H1 (cell line): ENCODE data around the gene JAKMIP3. TPM values are rescaled to one million over a fixed set of nuclear protein-coding genes. Genes with fewer than 3 reads are reported as not detected.

Experiments
- CTCF ChIA-PET: fragments of 300-600 bp; sonication (Branson Sonifier 250); formaldehyde crosslinking; loops from one replicate; lab custom pipeline; 2021; ENCODE audit not compliant: partially characterized antibody; lab: Charles Lee
- POLR2A ChIA-PET: fragments of 300-600 bp; sonication (Branson Sonifier 250); formaldehyde crosslinking; loops from one replicate; lab custom pipeline; 2021; ENCODE audit warnings: inconsistent platforms; ENCODE audit not compliant: partially characterized antibody; lab: Charles Lee
- DNase-seq, 2 experiments: peaks; one replicate each; pipeline versions ENCODE4 v3.0.0 to v3.0.0-alpha.2; 2010 to 2022; ENCODE audit warnings: low spot score in 2 of 2, low read depth in 1 of 2, mixed read lengths in 1 of 2
- FAIRE-seq: peaks from 2 replicates; lab custom pipeline; 2011; peaks lifted over from hg19 to GRCh38; lab: Jason Lieb, UNC
- H2AFZ ChIP-seq: 2 replicates; pipeline ENCODE4 v1.8.1; 2012; ENCODE audit warnings: low read length, inconsistent platforms
- H2AK5ac ChIP-seq: 2 replicates; pipeline ENCODE4 v1.6.1; 2013; ENCODE audit warnings: low read depth, low read length
- H2BK120ac ChIP-seq: replicated peaks from 2 replicates; pipeline ENCODE3; 2013; ENCODE audit warnings: low read depth, low read length, inconsistent platforms
- H2BK12ac ChIP-seq: 2 replicates; pipeline ENCODE4 v1.6.1; 2013; ENCODE audit warnings: low read depth, low read length
- H2BK15ac ChIP-seq: 2 replicates; pipeline ENCODE4 v1.6.1; 2013; ENCODE audit warnings: low read length
- H2BK20ac ChIP-seq: 2 replicates; pipeline ENCODE4 v1.6.1; 2013; ENCODE audit warnings: low read length
- H2BK5ac ChIP-seq: 2 replicates; pipeline ENCODE4 v1.6.1; 2013; ENCODE audit warnings: low read depth, low read length
- H3K14ac ChIP-seq: 2 replicates; pipeline ENCODE4 v1.6.1; 2013; ENCODE audit warnings: inconsistent platforms; ENCODE audit not compliant: insufficient read length
- H3K18ac ChIP-seq: 2 replicates; pipeline ENCODE4 v1.6.1; 2013; ENCODE audit warnings: low read length; ENCODE audit errors: extremely low read depth
- H3K23ac ChIP-seq: 2 replicates; pipeline ENCODE4 v1.6.1; 2013; ENCODE audit warnings: inconsistent platforms; ENCODE audit not compliant: insufficient read length
- H3K23me2 ChIP-seq: 2 replicates; pipeline ENCODE4 v1.6.1; 2013; ENCODE audit warnings: low read depth, low read length
- H3K27ac ChIP-seq: 2 replicates; pipeline ENCODE4 v1.6.1; 2011; ENCODE audit warnings: low read depth, low read length, inconsistent platforms
- H3K27me3 ChIP-seq, 4 experiments: replicated peaks in 1 of 4; 1 replicate in 1 of 4; 2 replicates in 3 of 4; pipeline versions ENCODE4 v1.6.1 to v1.8.1; 2011 to 2013; ENCODE audit warnings: low read length in 3 of 4, mild to moderate bottlenecking in 3 of 4, inconsistent platforms in 2 of 4, mixed read lengths in 2 of 4, moderate library complexity in 1 of 4; ENCODE audit not compliant: control insufficient read depth in 3 of 4, insufficient read depth in 3 of 4; ENCODE audit errors: extremely low read depth in 1 of 4
- H3K36me3 ChIP-seq, 4 experiments: 2 replicates each; pipeline versions ENCODE4 v1.6.1 to v1.8.1; 2011 to 2013; ENCODE audit warnings: mild to moderate bottlenecking in 4 of 4, low read length in 3 of 4, moderate library complexity in 2 of 4, control low read depth in 1 of 4, inconsistent platforms in 1 of 4; ENCODE audit not compliant: insufficient read depth in 4 of 4, control insufficient read depth in 2 of 4
- H3K4ac ChIP-seq: replicated peaks from 2 replicates; pipeline ENCODE3; 2013; ENCODE audit warnings: low read length, low read depth, mixed read lengths, inconsistent platforms; ENCODE audit not compliant: insufficient read length
- H3K4me1 ChIP-seq, 4 experiments: replicated peaks in 1 of 4; 1 replicate in 1 of 4; 2 replicates in 3 of 4; pipeline versions ENCODE4 v1.6.1 to v1.8.1; 2011 to 2013; ENCODE audit warnings: low read length in 3 of 4, inconsistent platforms in 2 of 4, mixed read lengths in 1 of 4; ENCODE audit not compliant: insufficient read depth in 4 of 4, control insufficient read depth in 3 of 4
- H3K4me2 ChIP-seq, 2 experiments: 2 replicates each; pipeline versions ENCODE4 v1.6.1 to v1.8.1; 2011 to 2013; ENCODE audit warnings: low read depth in 2 of 2, low read length in 2 of 2, control low read depth in 1 of 2, inconsistent platforms in 1 of 2, mild to moderate bottlenecking in 1 of 2; ENCODE audit not compliant: insufficient read depth in 1 of 2
- H3K4me3 ChIP-seq, 4 experiments: fragments of 200-600, 300-600 bp in 1 of 4; sonication (generic), shearing (Covaris generic), sonication (Bioruptor Twin) in 1 of 4; 2 replicates each; pipeline versions ENCODE4 v1.5.1 to v1.8.1; 2011 to 2016; ENCODE audit warnings: low read length in 4 of 4, low read depth in 3 of 4, control low read depth in 2 of 4, inconsistent platforms in 2 of 4, mild to moderate bottlenecking in 2 of 4, mixed read lengths in 1 of 4, moderate library complexity in 1 of 4; ENCODE audit not compliant: insufficient read depth in 2 of 4; ENCODE audit errors: extremely low read depth in 1 of 4
- H3K56ac ChIP-seq: replicated peaks from 2 replicates; pipeline ENCODE3; 2013; ENCODE audit warnings: low read depth, mild to moderate bottlenecking, mixed read lengths, low read length, inconsistent platforms; ENCODE audit not compliant: insufficient read length
- H3K79me1 ChIP-seq: 2 replicates; pipeline ENCODE4 v1.6.1; 2013; ENCODE audit warnings: low read depth, low read length, control low read depth
- H3K79me2 ChIP-seq, 2 experiments: 2 replicates each; pipeline versions ENCODE4 v1.6.1 to v1.8.1; 2012 to 2013; ENCODE audit warnings: low read length in 2 of 2, mild to moderate bottlenecking in 2 of 2, inconsistent platforms in 1 of 2; ENCODE audit not compliant: insufficient read depth in 2 of 2, control insufficient read depth in 1 of 2
- H3K9ac ChIP-seq, 4 experiments: replicated peaks in 1 of 4; 1 replicate in 1 of 4; 2 replicates in 3 of 4; pipeline versions ENCODE4 v1.6.1 to v1.8.1; 2011 to 2013; ENCODE audit warnings: low read depth in 3 of 4, low read length in 3 of 4, control low read depth in 2 of 4, mild to moderate bottlenecking in 2 of 4, moderate library complexity in 2 of 4, inconsistent platforms in 1 of 4; ENCODE audit errors: extremely low read depth in 1 of 4
- H3K9me3 ChIP-seq, 2 experiments: 2 replicates each; pipeline versions ENCODE4 v1.6.1 to v1.8.1; 2012 to 2013; ENCODE audit warnings: mild to moderate bottlenecking in 2 of 2, moderate library complexity in 2 of 2, control low read depth in 1 of 2, inconsistent platforms in 1 of 2, low read depth in 1 of 2, low read length in 1 of 2, mixed read lengths in 1 of 2; ENCODE audit not compliant: insufficient read depth in 2 of 2
- H4K20me1 ChIP-seq, 2 experiments: replicated peaks in 1 of 2; 2 replicates each; pipeline versions ENCODE3 to v1.8.1; 2011 to 2013; ENCODE audit warnings: inconsistent platforms in 2 of 2, low read length in 2 of 2, mild to moderate bottlenecking in 1 of 2; ENCODE audit not compliant: insufficient read depth in 2 of 2, control insufficient read depth in 1 of 2
- H4K5ac ChIP-seq: 2 replicates; pipeline ENCODE4 v1.6.1; 2013; ENCODE audit warnings: low read length, low read depth, mixed read lengths, inconsistent platforms; ENCODE audit not compliant: insufficient read length
- H4K8ac ChIP-seq: 2 replicates; pipeline ENCODE4 v1.8.0; 2013; ENCODE audit warnings: mild to moderate bottlenecking, moderate library complexity, low read length, inconsistent platforms; ENCODE audit not compliant: insufficient read depth; ENCODE audit errors: extremely low read depth
- H4K91ac ChIP-seq: replicated peaks from 2 replicates; pipeline ENCODE3; 2013; ENCODE audit warnings: low read length, mixed read lengths, inconsistent platforms; ENCODE audit not compliant: insufficient read length
- JUN ChIP-seq: IDR thresholded peaks from 2 replicates; pipeline ENCODE4 v1.6.1; 2011; ENCODE audit warnings: low read depth, mild to moderate bottlenecking, improper control_type of control experiment, low read length
- TEAD4 ChIP-seq: IDR thresholded peaks from 2 replicates; pipeline ENCODE4 v1.6.1; 2012; ENCODE audit warnings: low read depth, low read length, inconsistent platforms, mixed read lengths
- WGBS, 2 experiments: shearing (Covaris generic) in 1 of 2; methylation state at CpG; one replicate each; pipeline versions ENCODE4 v1.1.6 to v1.1.7; 2013 to 2015; ENCODE audit warnings: low lambda C conversion rate in 2 of 2, mixed read lengths in 2 of 2, inconsistent platforms in 1 of 2, low coverage in 1 of 2, missing lambda C conversion rate in 1 of 2; ENCODE audit not compliant: insufficient replicate concordance in 2 of 2, insufficient coverage in 1 of 2, insufficient read length in 1 of 2; ENCODE audit errors: extremely low coverage in 1 of 2, missing lambda C conversion rate in 1 of 2; 5-methylcytosine and 5-hydroxymethylcytosine counted together
- polyA plus RNA-seq, 7 experiments: library from polyadenylated mRNA; depleted of rRNA in 3 of 7; stranded (reverse) in 5 of 7; unstranded in 2 of 7; fragments of >200 nt in 5 of 7; fragments of 200-250 nt in 2 of 7; gene quantifications; 1 replicate in 5 of 7; 2 replicates in 1 of 7; 4 replicates in 1 of 7; pipeline versions ENCODE4 v1.2.1 to v1.2.3, GENCODE V29; 2011 to 2013; ENCODE audit warnings: missing spikeins in 2 of 7, mixed read lengths in 2 of 7
- total RNA-seq: library from RNA; stranded (reverse); fragmentation: NEBNext Ultra II Directional; extraction: Animal tissue kit (Norgen Biotek cat#: 25700); gene quantifications from 2 replicates; pipeline ENCODE4 v1.2.1, GENCODE V29; 2021

Gene JAKMIP3
- total and polyA plus RNA-seq, 2 of the 8 experiments (the other 6 are each of a cell fraction or from before 2014, with no cell fraction given): 0.83 to 0.91 TPM

DNA sequence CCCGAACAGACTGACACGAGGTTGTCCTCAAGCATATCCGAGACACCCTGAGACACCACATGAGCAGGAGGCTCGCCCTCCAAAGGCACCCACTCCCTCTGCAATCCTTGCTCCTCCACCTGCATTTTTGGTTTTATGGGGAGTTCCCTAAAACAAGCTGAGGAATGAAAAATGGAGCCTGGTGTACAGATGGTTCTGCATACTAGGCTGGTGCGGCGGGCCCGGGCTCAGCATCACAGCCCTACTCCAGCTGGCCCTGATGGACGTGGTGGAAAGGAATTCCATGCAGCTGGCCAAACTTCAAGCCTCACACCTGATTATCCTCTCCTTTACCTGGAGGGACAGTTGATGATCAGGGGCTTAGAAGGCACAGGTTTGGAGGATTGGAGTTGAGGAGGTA, 30.3 kb upstream of the JAKMIP3 start:
- no peaks in the 10 kb centered on the region for H3K79me1 ChIP-seq
- FAIRE-seq (no peak), DNase-seq (no peak)
- no peaks in the 10 kb centered on the region for H3K36me3 ChIP-seq
- H3K4me1 ChIP-seq: peaks cover 0 to 10% (median 9%) of the 10 kb centered on the region in 4 experiments; a peak in 6 of 7 replicates
- no peak overlapping the region for H2BK20ac ChIP-seq
- H3K56ac ChIP-seq: no peak overlapping the region
- H3K79me2 ChIP-seq: no peaks in the 10 kb centered on the region
- no peak overlapping the region for H3K4ac ChIP-seq
- H3K27ac ChIP-seq: no peak overlapping the region
- no peak for TF ChIP-seq JUN
- TF ChIP-seq TEAD4: peak; percentile 41; the same call in 1 of the 2 replicates
- H3K9me3 ChIP-seq: peaks cover 0 to 2% of the 10 kb centered on the region in 2 experiments; a peak in 1 of 4 replicates
- peak overlapping the region; percentile 97 to 98; a peak in 3 of 4 replicates for H3K4me2 ChIP-seq
- no peak overlapping the region for H3K9ac ChIP-seq
- H4K91ac ChIP-seq: no peak overlapping the region
- H4K8ac ChIP-seq: no peak overlapping the region
- CTCF ChIA-PET: interaction anchor here (0.8 to 1.5 kb wide), 4 partner anchors 15 to 92 kb away, joined by 3 to 7 read pairs (median 3); no protein-coding TSS in a partner anchor
- no peaks in the 10 kb centered on the region for H4K20me1 ChIP-seq
- peak overlapping the region; percentile 81; the same call in 1 of the 2 replicates for H2BK15ac ChIP-seq
- 75% methylated on average over 8 of the region's 8 CpGs; no CpG with 5 or more reads in 1 of the 2 experiments for WGBS, 2 experiments
- H3K23ac ChIP-seq: no peak overlapping the region
- H2AFZ ChIP-seq: no peak overlapping the region
- POLR2A ChIA-PET: interaction anchor here (1.1 to 1.7 kb wide), 3 partner anchors 28 to 96 kb away, joined by 3 read pairs; no protein-coding TSS in a partner anchor
- H2BK12ac ChIP-seq: 0 out of 2 replicates have a peak overlapping the region, but pooled peaks have one; percentile 80
- no peak overlapping the region for H3K18ac ChIP-seq
- H2BK120ac ChIP-seq: no peak overlapping the region
- peaks cover 11% of the 10 kb centered on the region; the same call in 1 of the 2 replicates for H3K23me2 ChIP-seq
- peaks cover 10 to 46% (median 32%) of the 10 kb centered on the region in 4 experiments for H3K27me3 ChIP-seq
- H4K5ac ChIP-seq: no peak overlapping the region
- peak overlapping the region in 3 of 4 experiments; percentile 41 to 73 (median 49); a peak in 3 of 8 replicates for H3K4me3 ChIP-seq
- H3K14ac ChIP-seq: no peak overlapping the region
- no peak overlapping the region for H2BK5ac ChIP-seq
- H2AK5ac ChIP-seq: 0 out of 2 replicates have a peak overlapping the region, but pooled peaks have one; percentile 55
